ENCODE data around the gene TMEM150B.

- no peak for TF ChIP-seq CTCF (IDR thresholded peaks at IDR 0.05; ENCODE audit: extremely low read depth in 1 of 2, insufficient read depth in 1 of 2, low read depth in 1 of 2, low read length in 2 of 2)
- no peak for TF ChIP-seq EZH2 (IDR thresholded peaks at IDR 0.05; ENCODE audit: borderline replicate concordance, low read depth, low read length, severe bottlenecking)
- no peak for TF ChIP-seq POLR2AphosphoS5 (IDR thresholded peaks at IDR 0.05; ENCODE audit: insufficient read depth, low read depth, low read length)
- no peak for TF ChIP-seq JUN (IDR thresholded peaks at IDR 0.05; ENCODE audit: borderline replicate concordance, insufficient read depth, insufficient read length, low read depth)
Observed at GRCh38 chr19:55368106-55368505, 43.0 kb upstream of the TMEM150B start.
